Peyer's patch (tissue), 4 donors: Measurements from ENCODE around the gene MFN1.

ENCODE experiments used
- CTCF ChIP-seq, 6 experiments: fragments of 450-650 bp in 4 of 6; fragments of 200-600 bp in 2 of 6; sonication (generic) in 1 of 6; IDR thresholded peaks; one replicate each; pipeline ENCODE4 v1.5.1; 2017 to 2019; ENCODE audit warnings: antibody characterized with exemption in 6 of 6, mild to moderate bottlenecking in 3 of 6, moderate library complexity in 1 of 6
- POLR2A ChIP-seq, 2 donors: fragments of 450-650 bp; IDR thresholded peaks; one replicate each; pipeline ENCODE4 v1.5.1; 2017; ENCODE audit warnings: antibody characterized with exemption in 2 of 2, mild to moderate bottlenecking in 2 of 2, moderate library complexity in 2 of 2

- TF ChIP-seq CTCF (IDR thresholded peaks at IDR 0.05) (no peak), POLR2A (IDR thresholded peaks at IDR 0.05) (no peak)
These were observed 22.1 kb downstream of the MFN1 start for GRCh38 chr3:179369621-179370020.
